Stromal cell of bone marrow (primary cell): Measurements from ENCODE around the gene DMD.
A peak's percentile ranks its signal among the peaks of the same experiment; 100 is the strongest.
"Not testable (repeated sequence)": the region's sequence is repeated elsewhere in the genome, so short reads cannot be mapped to it uniquely, and the experiment has no call there.

Source experiments
- DNase-seq: peaks from one replicate; pipeline ENCODE4 v3.0.0-alpha.2; 2012; ENCODE audit warnings: low read depth

Gene DMD

GRCh38 chrX:33149580-33149979, 61.8 kb downstream of the DMD start:
- DNase-seq, result no peak

GRCh38 chrX:33149085-33149484, 62.3 kb downstream of the DMD start:
- DNase-seq, result no peak

- no peak for DNase-seq
Measured at GRCh38 chrX:33142331-33142730, 69.0 kb downstream of the DMD start.

GRCh38 chrX:33138677-33139249, 72.6 kb downstream of the DMD start:
- DNase-seq, result peak; percentile 1

GRCh38 chrX:33134164-33134563, 77.2 kb downstream of the DMD start:
- no peak for DNase-seq

GRCh38 chrX:33133320-33133719, 78.0 kb downstream of the DMD start:
- DNase-seq, result no peak

GRCh38 chrX:33132569-33132968, 78.8 kb downstream of the DMD start:
- no peak for DNase-seq

- no peak for DNase-seq
Measured at GRCh38 chrX:33129607-33130006, 81.7 kb downstream of the DMD start.

GRCh38 chrX:33128048-33128805, 83.1 kb downstream of the DMD start:
- no peak for DNase-seq

- no peak for DNase-seq
Measured at GRCh38 chrX:33126469-33126868, 84.9 kb downstream of the DMD start.

- no peak for DNase-seq
Measured at GRCh38 chrX:33109858-33110257, 101.5 kb downstream of the DMD start.

GRCh38 chrX:33106737-33107136, 104.6 kb downstream of the DMD start:
- DNase-seq, result no peak

GRCh38 chrX:33095079-33095478, 116.3 kb downstream of the DMD start:
- DNase-seq, result no peak

- no peak for DNase-seq
Measured at GRCh38 chrX:33087411-33087810, 123.9 kb downstream of the DMD start.

- no peak for DNase-seq
Measured at GRCh38 chrX:33086886-33087285, 124.5 kb downstream of the DMD start.

- DNase-seq, result no peak
Measured at GRCh38 chrX:33082371-33082770, 129.0 kb downstream of the DMD start.

- DNase-seq, result no peak
Measured at GRCh38 chrX:33078273-33078672, 133.1 kb downstream of the DMD start.

- DNase-seq, result not testable (repeated sequence)
Measured at GRCh38 chrX:33073660-33074059, 137.7 kb downstream of the DMD start.

- DNase-seq, result no peak
Measured at GRCh38 chrX:33065415-33065814, 145.9 kb downstream of the DMD start.

- DNase-seq, result no peak
Measured at GRCh38 chrX:33062041-33062440, 149.3 kb downstream of the DMD start.

- no peak for DNase-seq
Measured at GRCh38 chrX:33053001-33053400, 158.3 kb downstream of the DMD start.

- no peak for DNase-seq
Measured at GRCh38 chrX:33045882-33046281, 165.5 kb downstream of the DMD start.

GRCh38 chrX:33045245-33045644, 166.1 kb downstream of the DMD start:
- DNase-seq, result no peak

GRCh38 chrX:33041141-33041540, 170.2 kb downstream of the DMD start:
- no peak for DNase-seq
